Transverse colon (tissue), 4 donors: ENCODE measurements around the gene WT1. TPM values are rescaled to one million over a fixed set of nuclear protein-coding genes. Genes with fewer than 3 reads are reported as not detected.

Experiments used
- DNase-seq: peaks from one replicate; pipeline ENCODE4 v3.0.0-alpha.2; 2019
- H3K27ac ChIP-seq, 4 donors: fragments of 200-600 bp; sonication (generic); 2 replicates each; pipeline ENCODE4 v1.5.1; 2016 to 2018; ENCODE audit warnings: inconsistent platforms in 4 of 4
- H3K27me3 ChIP-seq: fragments of 200-600 bp; sonication (generic); 2 replicates; pipeline ENCODE4 v1.5.1; 2017; ENCODE audit warnings: inconsistent platforms
- H3K36me3 ChIP-seq, 4 donors: fragments of 200-600 bp; sonication (generic); 2 replicates each; pipeline ENCODE4 v1.5.1; 2017 to 2019; ENCODE audit warnings: inconsistent platforms in 4 of 4
- H3K4me1 ChIP-seq, 4 donors: fragments of 200-600 bp; sonication (generic); 2 replicates each; pipeline ENCODE4 v1.5.1; 2017 to 2020; ENCODE audit warnings: inconsistent platforms in 4 of 4
- H3K4me3 ChIP-seq, 4 donors: fragments of 200-600 bp; sonication (generic); 1 replicate in 1 of 4; 2 replicates in 3 of 4; pipeline versions ENCODE4 v1.5.1 to v1.6.1; 2017 to 2019; ENCODE audit warnings: inconsistent platforms in 4 of 4
- H3K9me3 ChIP-seq, 2 donors: fragments of 200-600 bp; sonication (generic); 2 replicates each; pipeline ENCODE4 v1.5.1; 2017 to 2019; ENCODE audit warnings: inconsistent platforms in 2 of 2
- CTCF ChIP-seq, 5 experiments: fragments of 200-600 bp in 3 of 5; fragments of 450-650 bp in 2 of 5; sonication (generic) in 3 of 5; IDR thresholded peaks; 1 replicate in 2 of 5; 2 replicates in 3 of 5; pipeline ENCODE4 v1.5.1; 2016 to 2017; ENCODE audit warnings: antibody characterized with exemption in 5 of 5, inconsistent platforms in 3 of 5, mild to moderate bottlenecking in 2 of 5, moderate library complexity in 1 of 5
- EP300 ChIP-seq: sonication (generic); formaldehyde crosslinking; IDR thresholded peaks from one replicate; pipeline ENCODE4 v1.6.1; 2017; ENCODE audit warnings: antibody characterized with exemption, low read depth
- POLR2A ChIP-seq: fragments of 450-650 bp; IDR thresholded peaks from one replicate; pipeline ENCODE4 v1.6.1; 2016; ENCODE audit warnings: antibody characterized with exemption, mild to moderate bottlenecking, moderate library complexity
- POLR2AphosphoS5 ChIP-seq, 3 donors: sonication (generic); formaldehyde crosslinking; IDR thresholded peaks; one replicate each; pipeline ENCODE4 v1.6.1; 2016; ENCODE audit warnings: antibody characterized with exemption in 3 of 3
- WGBS, 2 donors: methylation state at CpG; one replicate each; pipeline ENCODE4 v1.1.5; 2018; ENCODE audit warnings: low coverage in 1 of 2; 5-methylcytosine and 5-hydroxymethylcytosine counted together
- in situ Hi-C, 4 donors: fragments of 200-750 bp; cut with MboI; loops; one replicate each; pipeline versions ENCODE4 v1.15.0 to v1.15.1; 2017; ENCODE audit warnings: low sequenced_read_pairs in 3 of 4, low pct_ligation_motif_present in 1 of 4, low pct_unique_long_range_greater_than_20kb in 1 of 4
- intact Hi-C: fragments of 100-400 bp; cut with DNase I; formaldehyde crosslinking; loops from one replicate; pipeline ENCODE4 v1.15.1; 2023; ENCODE audit warnings: low total_unique reads
- total RNA-seq, 4 donors: library from RNA; depleted of rRNA; stranded (reverse); fragments of >200 nt; gene quantifications; one replicate each; pipeline ENCODE4 v1.1.0, GENCODE V29; 2016

Gene WT1
- total RNA-seq, 4 donors from 2014 or later = 0.55 to 3.0 (median 0.95) TPM; not detected in 1

- in situ Hi-C loops (no loop called here), intact Hi-C loops (loop anchor here (5.0 kb wide), 1 partner anchor 1424 kb away; no protein-coding TSS in a partner anchor)
- Histone ChIP-seq H3K27ac (no peak overlapping the region), H3K4me1 (peaks cover 0 to 17% (median 6%) of the 10 kb centered on the region in 4 donors), H3K9me3 (no peaks in the 10 kb centered on the region), H3K4me3 (no peak overlapping the region), H3K36me3 (no peaks in the 10 kb centered on the region), H3K27me3 (peaks cover 97% of the 10 kb centered on the region)
- no peak for DNase-seq
- TF ChIP-seq POLR2AphosphoS5 (IDR thresholded peaks at IDR 0.05) (no peak), CTCF (IDR thresholded peaks at IDR 0.05) (no peak), EP300 (no peak), POLR2A (no peak)
- 26% methylated on average over 27 of the region's 31 CpGs; no CpG with 5 or more reads in 1 of the 2 donors for WGBS, 2 donors
Measured at GRCh38 chr11:32428665-32429303, 6.6 kb downstream of the WT1 start.

- no peaks in the 10 kb centered on the region for H3K36me3 ChIP-seq
Measured at GRCh38 chr11:32427935-32428664, 7.2 kb downstream of the WT1 start.

GRCh38 chr11:32427616-32427934 is 7.8 kb downstream of the WT1 start:
- no peak for TF ChIP-seq EP300
- TF ChIP-seq POLR2AphosphoS5 (IDR thresholded peaks at IDR 0.05) = no peak
- no peak for TF ChIP-seq CTCF (IDR thresholded peaks at IDR 0.05)
- no peak for TF ChIP-seq POLR2A

More at GRCh38 chr11:32427935-32428664, 7.2 kb downstream of the WT1 start:
- H3K4me3 ChIP-seq = no peak overlapping the region
- no peaks in the 10 kb centered on the region for H3K9me3 ChIP-seq
- peaks cover 0 to 11% (median 5%) of the 10 kb centered on the region in 4 donors for H3K4me1 ChIP-seq
- H3K27ac ChIP-seq = no peak overlapping the region
- WGBS, 2 donors = 18% methylated on average over 29 of the region's 41 CpGs; no CpG with 5 or more reads in 1 of the 2 donors
- H3K27me3 ChIP-seq = peaks cover 97% of the 10 kb centered on the region
- no peak for DNase-seq
- in situ Hi-C loops (no loop called here), intact Hi-C loops (loop anchor here (5.0 kb wide), 1 partner anchor 1424 kb away; no protein-coding TSS in a partner anchor)
- TF ChIP-seq EP300 = no peak
- no peak for TF ChIP-seq POLR2A
- TF ChIP-seq CTCF (IDR thresholded peaks at IDR 0.05) = no peak
- TF ChIP-seq POLR2AphosphoS5 (IDR thresholded peaks at IDR 0.05) = no peak

GRCh38 chr11:32426819-32427615 is 8.3 kb downstream of the WT1 start:
- peaks cover 97% of the 10 kb centered on the region for H3K27me3 ChIP-seq
- no peak overlapping the region for H3K27ac ChIP-seq
- no peaks in the 10 kb centered on the region for H3K36me3 ChIP-seq
- H3K9me3 ChIP-seq = no peaks in the 10 kb centered on the region
- no peak for TF ChIP-seq POLR2A
- TF ChIP-seq POLR2AphosphoS5 (IDR thresholded peaks at IDR 0.05) = no peak
- no peak for TF ChIP-seq CTCF (IDR thresholded peaks at IDR 0.05)
- TF ChIP-seq EP300 = no peak
- H3K4me1 ChIP-seq = peaks cover 0 to 8% (median 3%) of the 10 kb centered on the region in 4 donors
- 7% methylated on average over 51 of the region's 59 CpGs; no CpG with 5 or more reads in 1 of the 2 donors for WGBS, 2 donors
- in situ Hi-C loops = no loop called here
- DNase-seq = no peak
- intact Hi-C loops = loop anchor here (5.0 kb wide), 1 partner anchor 1425 kb away; no protein-coding TSS in a partner anchor
- H3K4me3 ChIP-seq = no peak overlapping the region

More at GRCh38 chr11:32427616-32427934, 7.8 kb downstream of the WT1 start:
- Histone ChIP-seq H3K9me3 (no peaks in the 10 kb centered on the region), H3K27me3 (peaks cover 97% of the 10 kb centered on the region), H3K4me1 (peaks cover 0 to 8% (median 3%) of the 10 kb centered on the region in 4 donors), H3K36me3 (no peaks in the 10 kb centered on the region), H3K27ac (no peak overlapping the region), H3K4me3 (no peak overlapping the region)
- intact Hi-C loops = loop anchor here (5.0 kb wide), 1 partner anchor 1425 kb away; no protein-coding TSS in a partner anchor
- 23% methylated on average over 18 of the region's 18 CpGs; no CpG with 5 or more reads in 1 of the 2 donors for WGBS, 2 donors
- DNase-seq = no peak
- in situ Hi-C loops = no loop called here
